PC-3 (cell line): ENCODE measurements around the gene UBE4B.

ENCODE experiments used
- CTCF ChIP-seq: fragments of 300-600 bp; sonication (generic); conservative IDR thresholded peaks from 2 replicates; pipeline ENCODE4 v1.5.1; 2017; ENCODE audit warnings: antibody characterized with exemption, low read depth, mild to moderate bottlenecking, low read length
- EZH2 ChIP-seq: fragments of 300-600 bp; sonication (generic); IDR thresholded peaks from one replicate; pipeline ENCODE4 v1.6.1; 2017; ENCODE audit warnings: antibody characterized with exemption, mild to moderate bottlenecking, low read length; ENCODE audit not compliant: unreplicated experiment
- EZH2phosphoT487 ChIP-seq: fragments of 300-600 bp; sonication (generic); IDR thresholded peaks from 2 replicates; pipeline ENCODE4 v1.6.1; 2018; ENCODE audit warnings: mild to moderate bottlenecking, antibody characterized with exemption, low read length, borderline replicate concordance

DNA sequence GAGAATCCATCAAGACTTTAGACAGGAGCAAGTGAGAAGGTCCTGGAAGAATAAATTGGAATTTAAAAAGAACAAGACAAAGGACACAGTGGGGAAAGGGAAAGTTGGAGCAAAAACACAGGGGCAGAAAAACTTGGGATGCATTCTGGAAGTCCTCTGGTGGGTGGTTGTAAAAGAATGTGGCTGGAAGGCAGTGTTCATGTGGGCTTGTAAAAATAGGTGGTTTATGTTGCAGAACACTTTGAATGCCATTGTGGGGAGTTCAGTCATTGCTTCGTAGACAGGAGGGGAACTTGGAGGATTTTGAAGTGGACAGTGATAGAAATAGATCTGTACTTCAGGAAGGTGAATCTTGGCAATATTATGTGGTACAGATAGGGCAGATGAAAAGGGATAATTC, 192.8 kb downstream of the UBE4B start:
- TF ChIP-seq CTCF (no peak), EZH2phosphoT487 (no peak), EZH2 (no peak)
